ENCODE results near the gene SHISA9. TPM values are rescaled to one million over a fixed set of nuclear protein-coding genes. Genes with fewer than 3 reads are reported as not detected.

SHISA9 gene
- total RNA-seq, 1 donor from 2014 or later: 96.6 TPM

- Mint-ChIP-seq H3K4me1 (ENCODE audit: low read depth, unreplicated experiment) (no peaks in the 10 kb centered on the region), H3K9me3 (ENCODE audit: unreplicated experiment) (peaks cover 1% of the 10 kb centered on the region), H3K27me3 (ENCODE audit: unreplicated experiment) (no peaks in the 10 kb centered on the region), H3K36me3 (ENCODE audit: unreplicated experiment) (no peaks in the 10 kb centered on the region), H3K4me3 (ENCODE audit: unreplicated experiment) (no peak overlapping the region), H3K27ac (ENCODE audit: unreplicated experiment) (no peak overlapping the region)
- no peak for DNase-seq
- no peak for TF ChIP-seq CTCF (IDR thresholded peaks at IDR 0.05; ENCODE audit: partially characterized antibody, unreplicated experiment)
Observed at GRCh38 chr16:13245713-13246377, 344.4 kb downstream of the SHISA9 start.

GRCh38 chr16:13254998-13255614, 353.7 kb downstream of the SHISA9 start:
- no peak for TF ChIP-seq CTCF (IDR thresholded peaks at IDR 0.05; ENCODE audit: partially characterized antibody, unreplicated experiment)
- H3K36me3 Mint-ChIP-seq (ENCODE audit: unreplicated experiment): peaks cover 5% of the 10 kb centered on the region
- H3K9me3 Mint-ChIP-seq (ENCODE audit: unreplicated experiment): peaks cover 3% of the 10 kb centered on the region
- H3K4me1 Mint-ChIP-seq (ENCODE audit: low read depth, unreplicated experiment): no peaks in the 10 kb centered on the region
- DNase-seq: no peak
- H3K27me3 Mint-ChIP-seq (ENCODE audit: unreplicated experiment): no peaks in the 10 kb centered on the region
- H3K4me3 Mint-ChIP-seq (ENCODE audit: unreplicated experiment): no peak overlapping the region
- H3K27ac Mint-ChIP-seq (ENCODE audit: unreplicated experiment): no peak overlapping the region

GRCh38 chr16:13262270-13263090, 361.1 kb downstream of the SHISA9 start:
- peaks cover 16% of the 10 kb centered on the region for H3K36me3 Mint-ChIP-seq (ENCODE audit: unreplicated experiment)
- no peak for TF ChIP-seq CTCF (IDR thresholded peaks at IDR 0.05; ENCODE audit: partially characterized antibody, unreplicated experiment)
- H3K27ac Mint-ChIP-seq (ENCODE audit: unreplicated experiment): no peak overlapping the region
- H3K27me3 Mint-ChIP-seq (ENCODE audit: unreplicated experiment): no peaks in the 10 kb centered on the region
- H3K4me3 Mint-ChIP-seq (ENCODE audit: unreplicated experiment): no peak overlapping the region
- DNase-seq: no peak
- H3K4me1 Mint-ChIP-seq (ENCODE audit: low read depth, unreplicated experiment): no peaks in the 10 kb centered on the region
- H3K9me3 Mint-ChIP-seq (ENCODE audit: unreplicated experiment): peaks cover 8% of the 10 kb centered on the region

- Mint-ChIP-seq H3K27ac (ENCODE audit: unreplicated experiment) (no peak overlapping the region), H3K9me3 (ENCODE audit: unreplicated experiment) (peaks cover 7% of the 10 kb centered on the region), H3K4me3 (ENCODE audit: unreplicated experiment) (no peak overlapping the region), H3K36me3 (ENCODE audit: unreplicated experiment) (peaks cover 11% of the 10 kb centered on the region), H3K4me1 (ENCODE audit: low read depth, unreplicated experiment) (no peaks in the 10 kb centered on the region), H3K27me3 (ENCODE audit: unreplicated experiment) (no peaks in the 10 kb centered on the region)
- TF ChIP-seq CTCF (IDR thresholded peaks at IDR 0.05; ENCODE audit: partially characterized antibody, unreplicated experiment): no peak
- no peak for DNase-seq
Observed at GRCh38 chr16:13264749-13265552, 363.6 kb downstream of the SHISA9 start.

Data from glutamatergic neuron (in vitro differentiated cells).